Suprapubic skin (tissue), 4 donors: ENCODE measurements around the gene CCR4.

Experiments
- POLR2A ChIP-seq, 2 donors: fragments of 450-650 bp; IDR thresholded peaks; one replicate each; pipeline ENCODE4 v1.6.1; 2017; ENCODE audit warnings: antibody characterized with exemption in 2 of 2, mild to moderate bottlenecking in 2 of 2, moderate library complexity in 2 of 2
- POLR2AphosphoS5 ChIP-seq, 3 donors: sonication (generic); formaldehyde crosslinking; IDR thresholded peaks; one replicate each; pipeline ENCODE4 v1.6.1; 2017; ENCODE audit warnings: antibody characterized with exemption in 3 of 3
- TF ChIP-seq, protein P1 (sequence below), 2 donors: fragments of 200-600 bp in 1 of 2; fragments of 450-650 bp in 1 of 2; sonication (generic) in 1 of 2; IDR thresholded peaks; one replicate each; pipeline ENCODE4 v1.5.1; 2016 to 2019; ENCODE audit warnings: antibody characterized with exemption in 2 of 2, mild to moderate bottlenecking in 1 of 2, moderate library complexity in 1 of 2

DNA sequence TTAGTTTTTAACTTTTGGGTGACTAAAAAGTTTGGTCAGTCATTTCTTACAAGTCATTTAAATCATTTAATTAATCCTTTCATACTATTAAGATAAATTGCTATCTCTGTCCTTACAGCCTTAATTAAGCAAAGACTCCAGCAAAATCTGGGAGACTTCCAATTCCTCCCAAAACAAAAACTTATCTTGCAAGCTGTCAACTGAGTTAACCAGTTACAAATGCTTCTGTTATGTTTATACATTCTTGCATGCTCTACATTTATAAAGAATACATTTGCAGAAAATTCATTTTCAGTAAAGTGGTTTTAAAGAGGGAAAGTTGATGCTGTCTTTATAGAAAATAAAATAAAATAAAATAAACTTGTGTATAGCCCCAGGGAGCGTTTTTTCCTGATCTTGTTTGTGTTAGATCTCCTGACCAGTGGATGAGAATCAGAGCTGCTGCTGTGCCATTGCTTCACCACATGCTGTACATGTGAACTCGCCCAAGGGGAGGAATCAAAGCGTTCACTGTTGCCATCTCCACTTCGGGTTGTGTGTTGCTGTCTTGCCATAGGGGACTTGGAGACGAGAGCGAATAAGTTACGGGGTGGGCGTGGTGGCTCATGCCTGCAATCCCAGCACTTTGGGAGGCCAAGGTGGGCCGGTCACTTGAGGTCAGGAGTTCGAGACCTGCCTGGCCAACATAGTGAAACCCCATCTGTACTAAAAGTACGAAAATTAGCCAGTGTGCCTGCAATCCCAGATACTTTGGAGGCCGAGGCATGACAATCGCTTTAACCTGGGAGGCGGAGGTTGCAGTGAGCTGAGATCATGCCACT lies 5.5 kb downstream of the CCR4 start:
- TF ChIP-seq POLR2AphosphoS5 (IDR thresholded peaks at IDR 0.05) (no peak), POLR2A (IDR thresholded peaks at IDR 0.05) (no peak)
- TF ChIP-seq, protein P1, sequence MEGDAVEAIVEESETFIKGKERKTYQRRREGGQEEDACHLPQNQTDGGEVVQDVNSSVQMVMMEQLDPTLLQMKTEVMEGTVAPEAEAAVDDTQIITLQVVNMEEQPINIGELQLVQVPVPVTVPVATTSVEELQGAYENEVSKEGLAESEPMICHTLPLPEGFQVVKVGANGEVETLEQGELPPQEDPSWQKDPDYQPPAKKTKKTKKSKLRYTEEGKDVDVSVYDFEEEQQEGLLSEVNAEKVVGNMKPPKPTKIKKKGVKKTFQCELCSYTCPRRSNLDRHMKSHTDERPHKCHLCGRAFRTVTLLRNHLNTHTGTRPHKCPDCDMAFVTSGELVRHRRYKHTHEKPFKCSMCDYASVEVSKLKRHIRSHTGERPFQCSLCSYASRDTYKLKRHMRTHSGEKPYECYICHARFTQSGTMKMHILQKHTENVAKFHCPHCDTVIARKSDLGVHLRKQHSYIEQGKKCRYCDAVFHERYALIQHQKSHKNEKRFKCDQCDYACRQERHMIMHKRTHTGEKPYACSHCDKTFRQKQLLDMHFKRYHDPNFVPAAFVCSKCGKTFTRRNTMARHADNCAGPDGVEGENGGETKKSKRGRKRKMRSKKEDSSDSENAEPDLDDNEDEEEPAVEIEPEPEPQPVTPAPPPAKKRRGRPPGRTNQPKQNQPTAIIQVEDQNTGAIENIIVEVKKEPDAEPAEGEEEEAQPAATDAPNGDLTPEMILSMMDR (IDR thresholded peaks at IDR 0.05): no peak
